Lung (tissue), 12 donors: ENCODE measurements around the gene EPN2. TPM values are rescaled to one million over a fixed set of nuclear protein-coding genes. Genes with fewer than 3 reads are reported as not detected.

ENCODE experiments used
- ATAC-seq: fragments of 200-7000 bp; cut with Tn5 transposase; one replicate; pipeline ENCODE4 v1.9.1; 2020; ENCODE audit warnings: moderate number of reproducible peaks; ENCODE audit not compliant: insufficient read depth, low FRiP score
- DNase-seq, 3 donors: peaks; one replicate each; pipeline ENCODE4 v3.0.0-alpha.2; 2013 to 2017
- H3K27ac ChIP-seq, 2 donors: one replicate each; pipeline ENCODE4 v1.5.1; 2013; ENCODE audit warnings: mild to moderate bottlenecking in 2 of 2, moderate library complexity in 2 of 2, control low read depth in 1 of 2, inconsistent platforms in 1 of 2, low read depth in 1 of 2, low read length in 1 of 2
- H3K27me3 ChIP-seq, 3 donors: one replicate each; pipeline ENCODE4 v1.5.1; 2013; ENCODE audit warnings: low read length in 2 of 3; ENCODE audit not compliant: control insufficient read depth in 3 of 3, insufficient read depth in 3 of 3
- H3K36me3 ChIP-seq, 4 donors: one replicate each; pipeline ENCODE4 v1.5.1; 2013; ENCODE audit warnings: low read length in 4 of 4, mild to moderate bottlenecking in 1 of 4, moderate library complexity in 1 of 4; ENCODE audit not compliant: control insufficient read depth in 4 of 4, insufficient read depth in 4 of 4
- H3K4me1 ChIP-seq, 5 donors: one replicate each; pipeline ENCODE4 v1.5.1; 2013; ENCODE audit warnings: low read length in 5 of 5, mild to moderate bottlenecking in 2 of 5, moderate library complexity in 1 of 5; ENCODE audit not compliant: control insufficient read depth in 5 of 5, insufficient read depth in 5 of 5
- H3K4me3 ChIP-seq: one replicate; pipeline ENCODE4 v1.5.1; 2013; ENCODE audit warnings: mild to moderate bottlenecking, control low read depth, moderate library complexity
- H3K9ac ChIP-seq, 2 donors: one replicate each; pipeline ENCODE4 v1.5.1; 2013; ENCODE audit warnings: low read length in 2 of 2, control low read depth in 1 of 2; ENCODE audit not compliant: insufficient read depth in 1 of 2
- H3K9me3 ChIP-seq, 4 donors: one replicate each; pipeline ENCODE4 v1.5.1; 2013; ENCODE audit warnings: low read length in 3 of 4, mild to moderate bottlenecking in 1 of 4, moderate library complexity in 1 of 4; ENCODE audit not compliant: control insufficient read depth in 4 of 4, insufficient read depth in 3 of 4
- CTCF ChIP-seq: IDR thresholded peaks from 2 replicates; pipeline ENCODE4 v1.5.1; 2012; ENCODE audit warnings: mild to moderate bottlenecking; ENCODE audit errors: control extremely low read depth, extremely low read depth
- WGBS, 2 donors: extraction: QIAGEN DNeasy Blood & Tissue Kit; methylation state at CpG; one replicate each; pipeline ENCODE4 v1.1.7; 2013; 5-methylcytosine and 5-hydroxymethylcytosine counted together
- polyA plus RNA-seq, 2 donors: library from polyadenylated mRNA; stranded (reverse); fragments of 200-250 nt; gene quantifications; one replicate each; pipeline ENCODE4 v1.2.1, GENCODE V29; 2013
- total RNA-seq, 2 donors: library from RNA; depleted of rRNA in 1 of 2; stranded (reverse); fragments of >200 nt in 1 of 2; gene quantifications; one replicate each; pipeline ENCODE4 v1.2.1, GENCODE V29; 2014 to 2021
- donor health status: control.
- donor health status: control.
- donor health status: Bipolar disorder and iron deficiency.
- donor health status: healthy.
- donor health status: DM: yes; HTN: yes; CAD: no.

The EPN2 gene
- total and polyA plus RNA-seq, 4 donors: 16.7 to 73.7 (median 37.4) TPM

GRCh38 chr17:19317359-19318095 lies 80.4 kb downstream of the EPN2 start:
- DNase-seq (peak; percentile 51 to 70 (median 61)), ATAC-seq (peak; percentile 70)
- WGBS, 2 donors: 65 to 68% methylated on average over 19 of the region's 19 CpGs
- no peaks in the 10 kb centered on the region for H3K9me3 ChIP-seq
- H3K27me3 ChIP-seq: no peaks in the 10 kb centered on the region
- H3K4me1 ChIP-seq: peaks cover 0 to 6% (median 0%) of the 10 kb centered on the region in 5 donors
- peak overlapping the region in 1 of 2 donors; percentile 38 for H3K27ac ChIP-seq
- TF ChIP-seq CTCF: peak; percentile 16
- H3K4me3 ChIP-seq: no peak overlapping the region
- no peak overlapping the region for H3K9ac ChIP-seq
- H3K36me3 ChIP-seq: peaks cover 0 to 17% (median 12%) of the 10 kb centered on the region in 4 donors

- 83 to 88% methylated on average over 6 of the region's 6 CpGs for WGBS, 2 donors
- DNase-seq: peak in 1 of 3 donors; percentile 2
- Histone ChIP-seq H3K9ac (no peak overlapping the region), H3K9me3 (no peaks in the 10 kb centered on the region), H3K36me3 (peaks cover 0 to 6% (median 4%) of the 10 kb centered on the region in 4 donors), H3K4me3 (no peak overlapping the region), H3K27ac (no peak overlapping the region), H3K27me3 (no peaks in the 10 kb centered on the region), H3K4me1 (peaks cover 0 to 6% (median 0%) of the 10 kb centered on the region in 5 donors)
- ATAC-seq: no peak
- TF ChIP-seq CTCF: no peak
Measured at GRCh38 chr17:19318611-19319010, 81.4 kb downstream of the EPN2 start.

GRCh38 chr17:19319771-19320505 lies 82.8 kb downstream of the EPN2 start:
- ATAC-seq (no peak), DNase-seq (peak in 1 of 3 donors; percentile 4)
- 94 to 96% methylated on average over 12 of the region's 12 CpGs for WGBS, 2 donors
- Histone ChIP-seq H3K4me1 (peaks cover 0 to 6% (median 0%) of the 10 kb centered on the region in 5 donors), H3K9me3 (no peaks in the 10 kb centered on the region), H3K27ac (no peak overlapping the region), H3K4me3 (no peak overlapping the region), H3K36me3 (peaks cover 0 to 5% (median 2%) of the 10 kb centered on the region in 4 donors), H3K9ac (no peak overlapping the region), H3K27me3 (no peaks in the 10 kb centered on the region)
- no peak for TF ChIP-seq CTCF
